Activated CD4-positive, alpha-beta T cell treated with anti-CD3 and anti-CD28 coated beads for 36 hours (primary cell): Measurements from ENCODE around the gene SSBP2. TPM values are rescaled to one million over a fixed set of nuclear protein-coding genes. Genes with fewer than 3 reads are reported as not detected.

ENCODE experiments used
- ATAC-seq: fragments of 200-7000 bp; cut with Tn5 transposase; one replicate; pipeline ENCODE4 v1.10.0; 2021; ENCODE audit warnings: mild to moderate bottlenecking, moderate library complexity
- CTCF ChIA-PET: fragments of 350-600 bp; sonication (Branson Sonifier 250); formaldehyde crosslinking; loops from one replicate; lab custom pipeline; 2021; ENCODE audit warnings: antibody characterized with exemption; lab: Charles Lee
- POLR2A ChIA-PET: fragments of 350-600 bp; sonication (Branson Sonifier 250); formaldehyde crosslinking; loops from one replicate; lab custom pipeline; 2021; ENCODE audit warnings: antibody characterized with exemption, inconsistent platforms; lab: Charles Lee
- DNase-seq: peaks from one replicate; pipeline ENCODE4 v3.0.0-alpha.2; 2020
- H3K27ac Mint-ChIP-seq: one replicate; pipeline ENCODE4 v1.8.0; 2021; ENCODE audit warnings: mixed read lengths
- H3K27me3 Mint-ChIP-seq: one replicate; pipeline ENCODE4 v1.8.0; 2021; ENCODE audit warnings: mixed read lengths
- H3K36me3 Mint-ChIP-seq: one replicate; pipeline ENCODE4 v1.8.0; 2021; ENCODE audit warnings: low read depth, mixed read lengths
- H3K4me1 Mint-ChIP-seq: one replicate; pipeline ENCODE4 v1.8.0; 2021; ENCODE audit warnings: mixed read lengths
- H3K4me3 Mint-ChIP-seq: one replicate; pipeline ENCODE4 v1.8.0; 2021; ENCODE audit warnings: mild to moderate bottlenecking, moderate library complexity, mixed read lengths
- H3K9me3 Mint-ChIP-seq: one replicate; pipeline ENCODE4 v1.8.0; 2021; ENCODE audit warnings: low read depth, mixed read lengths
- intact Hi-C, 2 experiments: fragments of 100-400 bp; cut with DNase I in 1 of 2; cut with micrococcal nuclease in 1 of 2; formaldehyde crosslinking; loops; one replicate each; pipeline versions ENCODE4 v1.14.2 to v1.15.1; 2022 to 2024; cut with DNase I, micrococcal nuclease
- total RNA-seq, 2 experiments: library from RNA; stranded (reverse); gene quantifications; one replicate each; pipeline ENCODE4 v1.2.3, GENCODE V29; 2021

The SSBP2 gene
- total RNA-seq, 2 experiments from 2014 or later = 16.9 to 21.4 TPM

DNA sequence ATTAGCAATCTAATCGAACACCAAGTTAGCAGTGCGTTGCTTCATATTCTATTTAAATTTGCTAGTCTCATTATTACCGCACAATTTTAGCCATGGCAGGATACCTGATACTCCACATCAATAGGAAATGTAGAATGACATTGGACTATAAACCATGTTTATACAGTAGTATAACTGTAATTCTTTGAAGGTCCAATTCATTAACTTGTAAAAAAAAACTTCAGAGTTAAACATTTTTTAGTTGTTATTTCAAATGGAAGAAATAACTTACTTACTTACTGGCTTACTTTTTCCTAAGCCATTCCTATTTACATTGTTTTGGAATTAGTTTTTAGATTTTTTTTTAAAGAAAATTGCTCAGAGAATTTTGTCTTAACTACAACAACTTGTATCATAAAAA, 321.5 kb downstream of the SSBP2 start:
- ChIA-PET CTCF (interaction anchor here (0.6 to 1.2 kb wide), 4 partner anchors 9 to 747 kb away, joined by 3 to 4 read pairs (median 3); no protein-coding TSS in a partner anchor), POLR2A (no interaction called here)
- Mint-ChIP-seq H3K4me3 (no peak overlapping the region), H3K9me3 (no peaks in the 10 kb centered on the region), H3K27ac (no peak overlapping the region), H3K4me1 (peaks cover 18% of the 10 kb centered on the region), H3K36me3 (peaks cover 2% of the 10 kb centered on the region), H3K27me3 (no peaks in the 10 kb centered on the region)
- DNase-seq (no peak), ATAC-seq (no peak)
- intact Hi-C loops = loop anchor here (5.0 to 10.0 kb wide), 5 partner anchors 315 to 543 kb away; partner anchors contain the start of gene ATG10 (in 1 of the 2)

DNA sequence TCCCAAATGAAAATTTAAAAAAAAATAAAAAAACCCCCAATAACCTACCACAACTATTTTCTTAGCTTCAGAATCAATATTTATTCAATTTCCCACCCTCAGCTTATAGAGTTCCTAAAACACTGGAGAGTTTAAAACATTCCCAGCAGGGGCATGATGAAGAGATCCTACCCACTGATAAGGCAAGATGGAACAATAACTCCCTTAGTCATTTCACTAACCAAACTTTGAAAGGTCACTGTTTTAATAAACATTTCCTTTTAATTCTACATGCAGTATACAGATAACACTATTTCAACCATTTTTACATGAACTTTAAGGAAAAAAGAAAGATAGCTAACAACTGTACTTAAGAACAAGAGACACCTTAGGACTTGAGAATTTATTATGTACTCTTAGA, 322.0 kb downstream of the SSBP2 start:
- DNase-seq (no peak), ATAC-seq (no peak)
- peaks cover 18% of the 10 kb centered on the region for H3K4me1 Mint-ChIP-seq
- H3K27me3 Mint-ChIP-seq = no peaks in the 10 kb centered on the region
- intact Hi-C loops = loop anchor here (5.0 to 10.0 kb wide), 5 partner anchors 316 to 543 kb away; partner anchors contain the start of gene ATG10 (in 1 of the 2)
- H3K36me3 Mint-ChIP-seq = peaks cover 2% of the 10 kb centered on the region
- H3K4me3 Mint-ChIP-seq = no peak overlapping the region
- H3K27ac Mint-ChIP-seq = no peak overlapping the region
- CTCF ChIA-PET = interaction anchor here (1.1 to 1.2 kb wide), 2 partner anchors 19 to 31 kb away, joined by 3 read pairs; no protein-coding TSS in a partner anchor
- POLR2A ChIA-PET = no interaction called here
- H3K9me3 Mint-ChIP-seq = no peaks in the 10 kb centered on the region

DNA sequence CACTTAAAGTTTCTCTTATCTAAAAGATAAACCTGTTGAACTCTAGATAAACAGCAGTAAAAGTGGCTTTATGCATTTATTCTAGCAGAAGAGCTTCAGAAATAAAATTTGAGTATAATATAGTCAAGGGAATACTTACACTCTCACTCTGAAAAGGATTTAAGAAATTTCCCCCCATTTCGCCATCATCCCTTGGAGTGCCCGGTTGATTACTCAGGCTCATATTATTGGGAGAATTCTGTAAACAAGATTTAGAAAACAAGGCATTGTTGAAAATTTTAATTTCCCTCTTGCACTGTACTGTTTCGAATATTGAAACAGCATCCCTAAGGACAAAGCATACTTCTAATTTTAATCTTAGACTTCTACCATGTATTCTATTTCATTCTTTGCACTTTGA, 322.5 kb downstream of the SSBP2 start:
- Mint-ChIP-seq H3K27me3 (no peaks in the 10 kb centered on the region), H3K27ac (no peak overlapping the region), H3K9me3 (no peaks in the 10 kb centered on the region), H3K36me3 (peaks cover 2% of the 10 kb centered on the region), H3K4me1 (peaks cover 18% of the 10 kb centered on the region), H3K4me3 (no peak overlapping the region)
- CTCF ChIA-PET = interaction anchor here (0.7 to 1.2 kb wide), 3 partner anchors 18 to 515 kb away, joined by 3 read pairs; no protein-coding TSS in a partner anchor
- POLR2A ChIA-PET = no interaction called here
- ATAC-seq (no peak), DNase-seq (no peak)
- intact Hi-C loops = loop anchor here (5.0 to 10.0 kb wide), 5 partner anchors 316 to 544 kb away; partner anchors contain the start of gene ATG10 (in 1 of the 2)

DNA sequence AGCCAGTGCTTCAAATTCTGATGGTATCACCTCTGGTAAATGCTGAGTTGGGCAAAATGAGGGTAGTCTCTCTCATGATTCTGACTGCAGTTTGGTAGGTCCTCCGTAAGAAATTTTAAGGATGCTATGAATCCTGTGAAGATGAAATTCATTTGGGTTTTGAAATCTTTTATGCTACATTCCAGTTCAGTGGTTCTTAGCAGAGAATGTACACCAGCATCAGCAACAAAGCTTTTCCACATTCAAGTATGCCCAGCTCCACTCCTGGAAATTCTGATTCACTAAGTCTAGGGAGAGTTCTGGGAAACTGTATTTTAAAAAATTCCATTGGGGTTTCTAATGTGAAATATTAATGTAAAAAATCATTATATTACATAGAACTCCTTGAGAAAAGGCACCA, 323.3 kb downstream of the SSBP2 start:
- H3K27me3 Mint-ChIP-seq = no peaks in the 10 kb centered on the region
- intact Hi-C loops = loop anchor here (5.0 to 10.0 kb wide), 5 partner anchors 317 to 545 kb away; partner anchors contain the start of gene ATG10 (in 1 of the 2)
- H3K36me3 Mint-ChIP-seq = peaks cover 2% of the 10 kb centered on the region
- POLR2A ChIA-PET = no interaction called here
- H3K27ac Mint-ChIP-seq = no peak overlapping the region
- DNase-seq = no peak
- CTCF ChIA-PET = interaction anchor here (0.7 to 3.4 kb wide), 4 partner anchors 10 to 738 kb away, joined by 3 to 19 read pairs (median 4); no protein-coding TSS in a partner anchor
- ATAC-seq = no peak
- H3K4me1 Mint-ChIP-seq = peaks cover 18% of the 10 kb centered on the region
- no peak overlapping the region for H3K4me3 Mint-ChIP-seq
- H3K9me3 Mint-ChIP-seq = no peaks in the 10 kb centered on the region

DNA sequence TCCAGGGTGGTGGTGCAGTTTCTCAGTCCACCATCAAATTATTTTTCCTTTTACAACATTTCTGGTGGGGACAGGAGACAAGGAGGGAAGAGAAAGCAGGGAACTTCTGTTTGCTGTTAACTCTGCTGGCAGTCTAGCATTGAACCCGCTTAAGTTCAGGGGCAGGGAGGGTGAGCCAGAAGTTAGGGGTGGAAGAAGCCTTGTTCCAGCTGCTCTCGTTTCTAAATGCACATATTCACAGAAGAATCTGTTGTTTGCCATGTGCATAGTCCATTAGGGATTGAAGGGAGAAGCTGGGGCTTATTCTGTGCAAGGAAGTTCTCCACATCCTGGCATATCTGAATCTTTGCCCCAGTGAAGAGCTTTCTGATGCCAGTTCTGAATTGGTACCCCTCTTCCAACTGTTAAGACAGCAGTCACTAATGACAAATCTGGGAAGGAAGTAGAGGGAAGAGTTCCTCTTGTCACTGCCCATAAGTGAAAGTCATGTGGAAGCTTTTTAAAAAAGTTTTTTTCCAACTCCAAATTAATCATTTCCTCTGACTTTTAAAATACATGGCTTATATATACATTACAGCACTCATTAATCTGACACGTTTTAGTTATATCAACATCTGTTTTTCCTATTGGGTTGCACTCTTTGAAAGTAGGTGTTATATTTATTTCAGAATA, 324.4 kb downstream of the SSBP2 start:
- Mint-ChIP-seq H3K36me3 (peaks cover 2% of the 10 kb centered on the region), H3K4me3 (no peak overlapping the region), H3K4me1 (peaks cover 21% of the 10 kb centered on the region), H3K27ac (peak overlapping the region; percentile 28), H3K27me3 (no peaks in the 10 kb centered on the region), H3K9me3 (no peaks in the 10 kb centered on the region)
- ChIA-PET POLR2A (no interaction called here), CTCF (interaction anchor here (0.5 to 3.4 kb wide), 18 partner anchors 8 to 1153 kb away, joined by 3 to 19 read pairs (median 4); partner anchors contain the start of gene ATG10)
- no peak for DNase-seq
- ATAC-seq = no peak
- intact Hi-C loops = loop anchor here (5.0 to 10.0 kb wide), 5 partner anchors 318 to 546 kb away; partner anchors contain the start of gene ATG10 (in 1 of the 2)

DNA sequence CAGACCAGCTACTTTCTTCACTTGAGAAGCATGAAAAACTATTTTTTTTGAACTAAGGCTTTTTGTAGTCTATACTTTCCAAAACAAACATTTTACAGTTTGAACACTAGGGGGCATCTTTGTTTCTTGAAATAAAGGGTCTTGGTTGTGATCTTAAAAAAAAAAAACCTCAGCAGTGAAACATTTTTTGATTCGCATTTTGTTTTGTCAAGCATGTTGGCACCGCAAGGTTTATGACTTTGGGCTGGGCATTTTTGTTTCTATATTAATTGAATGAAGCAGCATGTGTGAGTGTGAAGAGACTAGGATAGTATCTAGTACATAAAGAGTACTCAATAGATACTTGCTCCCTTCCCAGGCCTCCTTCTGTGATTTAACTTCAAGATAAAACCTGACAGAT, 325.3 kb downstream of the SSBP2 start:
- peaks cover 30% of the 10 kb centered on the region for H3K4me1 Mint-ChIP-seq
- DNase-seq = no peak
- ATAC-seq = peak; percentile 70
- POLR2A ChIA-PET = no interaction called here
- no peaks in the 10 kb centered on the region for H3K27me3 Mint-ChIP-seq
- intact Hi-C loops = loop anchor here (1.0 to 10.0 kb wide), 9 partner anchors 319 to 800 kb away; partner anchors contain the start of gene ATG10 (in 1 of the 2)
- no peak overlapping the region for H3K4me3 Mint-ChIP-seq
- peaks cover 2% of the 10 kb centered on the region for H3K36me3 Mint-ChIP-seq
- no peaks in the 10 kb centered on the region for H3K9me3 Mint-ChIP-seq
- H3K27ac Mint-ChIP-seq = no peak overlapping the region
- CTCF ChIA-PET = interaction anchor here (0.7 to 3.4 kb wide), 16 partner anchors 9 to 830 kb away, joined by 3 to 19 read pairs (median 4); no protein-coding TSS in a partner anchor

DNA sequence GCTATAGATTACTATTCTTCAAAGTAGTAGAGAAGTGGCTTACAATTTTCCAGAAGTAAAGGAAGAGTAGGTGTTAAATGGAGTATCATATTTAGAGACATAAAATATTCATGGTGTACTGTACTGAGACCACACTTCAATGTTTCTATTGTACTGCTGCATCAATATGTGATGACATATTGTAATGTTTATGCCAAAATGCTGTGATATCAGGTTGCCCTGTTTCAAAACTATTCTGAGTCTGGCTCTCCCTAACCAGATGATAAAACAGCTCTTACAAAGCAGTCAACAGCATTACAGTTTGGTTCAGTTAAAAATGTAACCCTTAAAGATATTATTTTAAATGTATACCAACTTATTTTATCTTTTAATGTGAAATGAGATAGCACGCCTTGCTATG, 326.2 kb downstream of the SSBP2 start:
- ChIA-PET CTCF (interaction anchor here (1.1 to 3.4 kb wide), 10 partner anchors 9 to 741 kb away, joined by 3 to 19 read pairs (median 4); no protein-coding TSS in a partner anchor), POLR2A (no interaction called here)
- peaks cover 38% of the 10 kb centered on the region for H3K4me1 Mint-ChIP-seq
- no peak overlapping the region for H3K4me3 Mint-ChIP-seq
- ATAC-seq (no peak), DNase-seq (no peak)
- H3K27ac Mint-ChIP-seq = no peak overlapping the region
- no peaks in the 10 kb centered on the region for H3K27me3 Mint-ChIP-seq
- no peaks in the 10 kb centered on the region for H3K9me3 Mint-ChIP-seq
- H3K36me3 Mint-ChIP-seq = peaks cover 2% of the 10 kb centered on the region
- intact Hi-C loops = loop anchor here (1.0 to 10.0 kb wide), 9 partner anchors 320 to 801 kb away; partner anchors contain the start of gene ATG10 (in 1 of the 2)

DNA sequence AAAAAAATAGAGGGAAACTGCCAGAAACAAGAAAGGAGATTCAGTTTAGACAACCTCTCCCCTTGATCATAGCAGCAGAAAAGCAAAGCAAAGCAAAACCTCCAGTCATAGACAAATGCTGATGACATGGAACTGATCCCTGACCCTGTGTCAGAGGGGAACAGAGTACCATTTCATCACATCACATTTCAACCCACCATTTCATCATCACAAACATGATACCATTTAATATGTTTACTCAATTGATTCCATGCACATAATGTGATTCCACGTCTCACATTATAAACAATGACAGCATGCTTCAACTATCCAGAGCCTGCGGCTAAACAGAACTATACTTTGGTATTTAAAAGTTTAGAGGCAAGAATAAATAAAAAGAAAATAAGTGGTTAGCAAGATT, 328.2 kb downstream of the SSBP2 start:
- Mint-ChIP-seq H3K36me3 (peaks cover 4% of the 10 kb centered on the region), H3K4me1 (peaks cover 39% of the 10 kb centered on the region), H3K9me3 (no peaks in the 10 kb centered on the region), H3K4me3 (no peak overlapping the region), H3K27ac (no peak overlapping the region), H3K27me3 (no peaks in the 10 kb centered on the region)
- ChIA-PET CTCF (interaction anchor here (0.5 kb wide), 1 partner anchor 14 kb away, joined by 3 read pairs; no protein-coding TSS in a partner anchor), POLR2A (no interaction called here)
- intact Hi-C loops = loop anchor here in 1 of 2 experiments (10.0 kb wide), 2 partner anchors 322 to 432 kb away; no protein-coding TSS in a partner anchor
- DNase-seq (no peak), ATAC-seq (no peak)

DNA sequence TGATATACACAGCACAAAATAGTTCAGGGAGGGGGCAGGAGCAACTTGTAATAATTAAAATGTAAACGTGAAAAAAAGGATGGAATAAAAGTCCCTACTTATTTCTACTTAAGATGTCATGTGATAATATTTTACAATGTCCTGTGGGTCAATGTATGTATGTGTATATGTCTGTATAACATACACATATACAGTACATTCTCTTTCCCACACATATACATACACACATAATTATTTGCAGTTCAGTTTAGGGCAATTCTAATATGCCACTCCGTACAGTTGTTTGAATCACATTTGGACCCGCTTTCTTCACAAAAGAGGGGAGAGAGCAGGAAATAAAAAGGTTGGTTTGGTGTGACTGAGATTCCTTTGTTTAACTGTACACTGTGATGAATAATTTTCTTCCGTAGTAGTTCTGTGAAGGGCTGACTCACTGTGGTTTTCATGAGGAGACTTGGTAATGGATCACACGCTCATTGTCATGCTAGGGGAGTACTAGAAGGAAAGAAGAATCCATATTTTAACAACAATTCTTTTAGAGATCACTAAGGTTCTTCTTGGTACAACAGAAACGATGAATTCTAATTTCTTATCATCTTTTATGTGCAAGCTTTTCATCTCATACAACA, 330.7 kb downstream of the SSBP2 start:
- Mint-ChIP-seq H3K27ac (peak overlapping the region; percentile 67), H3K4me3 (no peak overlapping the region), H3K9me3 (no peaks in the 10 kb centered on the region), H3K27me3 (no peaks in the 10 kb centered on the region), H3K4me1 (peaks cover 24% of the 10 kb centered on the region), H3K36me3 (peaks cover 3% of the 10 kb centered on the region)
- peak; percentile 99 for ATAC-seq
- CTCF ChIA-PET = interaction anchor here (1.3 to 1.7 kb wide), 3 partner anchors 10 to 806 kb away, joined by 4 read pairs; no protein-coding TSS in a partner anchor
- intact Hi-C loops = loop anchor here in 1 of 2 experiments (10.0 kb wide), 2 partner anchors 325 to 435 kb away; no protein-coding TSS in a partner anchor
- POLR2A ChIA-PET = interaction anchor here (0.6 kb wide), 1 partner anchor 141 kb away, joined by 3 read pairs; no protein-coding TSS in a partner anchor
- peak; percentile 25 for DNase-seq

DNA sequence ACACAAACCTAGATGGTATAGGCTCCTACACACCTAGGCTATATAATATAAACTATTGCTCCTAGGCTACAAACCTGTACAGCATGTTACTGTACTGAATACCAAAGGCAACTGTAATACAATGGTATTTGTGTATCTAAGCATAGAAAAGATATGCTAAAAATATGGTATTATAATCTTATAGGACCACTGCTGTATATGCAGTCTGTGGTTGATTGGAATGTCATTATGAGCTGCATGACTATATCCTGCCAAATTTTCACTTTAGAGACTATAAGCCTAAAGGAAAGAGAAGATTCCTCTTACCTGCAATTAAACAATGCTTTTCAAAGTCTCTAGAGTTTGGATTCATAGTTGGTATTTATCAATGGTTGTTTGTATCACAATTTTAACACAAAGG, 332.3 kb downstream of the SSBP2 start:
- Mint-ChIP-seq H3K27me3 (no peaks in the 10 kb centered on the region), H3K9me3 (no peaks in the 10 kb centered on the region), H3K36me3 (peaks cover 6% of the 10 kb centered on the region), H3K4me1 (peaks cover 24% of the 10 kb centered on the region), H3K4me3 (no peak overlapping the region), H3K27ac (no peak overlapping the region)
- intact Hi-C loops = no loop called here
- ChIA-PET CTCF (no interaction called here), POLR2A (no interaction called here)
- no peak for DNase-seq
- ATAC-seq = no peak

DNA sequence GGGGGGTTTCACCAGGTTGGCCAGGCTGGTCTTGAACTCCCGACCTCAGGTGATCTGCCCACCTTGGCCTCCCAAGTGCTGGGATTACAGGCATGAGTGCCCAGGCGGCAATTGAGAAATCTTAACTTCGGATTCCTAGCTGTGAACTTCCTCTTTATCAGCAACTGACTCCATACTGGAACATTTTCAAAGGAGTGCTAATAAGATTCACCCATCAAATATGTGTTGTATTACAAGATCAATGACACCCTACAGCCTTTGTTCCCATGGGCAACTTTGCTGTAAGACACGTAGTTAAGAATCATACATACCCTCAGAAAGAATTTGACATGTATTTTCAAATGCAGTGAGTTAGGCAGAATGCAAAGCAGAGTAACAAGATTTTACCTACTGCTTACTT, 333.8 kb downstream of the SSBP2 start:
- H3K9me3 Mint-ChIP-seq = no peaks in the 10 kb centered on the region
- H3K4me1 Mint-ChIP-seq = peaks cover 23% of the 10 kb centered on the region
- CTCF ChIA-PET = no interaction called here

More for the DNA sequence above, 333.8 kb downstream of the SSBP2 start:
- DNase-seq (no peak), ATAC-seq (no peak)
- Mint-ChIP-seq H3K27me3 (no peaks in the 10 kb centered on the region), H3K36me3 (peaks cover 6% of the 10 kb centered on the region), H3K27ac (no peak overlapping the region), H3K4me3 (no peak overlapping the region)
- intact Hi-C loops = no loop called here
- POLR2A ChIA-PET = no interaction called here
